ENCODE measurements around the gene TAS1R2. TPM values are rescaled to one million over a fixed set of nuclear protein-coding genes. Genes with fewer than 3 reads are reported as not detected.
"Not testable (repeated sequence)": the region's sequence is repeated elsewhere in the genome, so short reads cannot be mapped to it uniquely, and the experiment has no call there.

The TAS1R2 gene
- total RNA-seq, 1 donor = not detected

GRCh38 chr1:18866314-18866713 is 6.9 kb upstream of the TAS1R2 start:
- Histone ChIP-seq H3K4me3 (ENCODE audit: low read length) (no peak overlapping the region), H3K9me3 (ENCODE audit: low read depth, low read length) (no peaks in the 10 kb centered on the region), H3K27me3 (ENCODE audit: insufficient read depth, low read length) (no peaks in the 10 kb centered on the region), H3K4me1 (ENCODE audit: insufficient read depth, low read length) (no peaks in the 10 kb centered on the region)

- Histone ChIP-seq H3K4me1 (ENCODE audit: insufficient read depth, low read length) (no peaks in the 10 kb centered on the region), H3K9me3 (ENCODE audit: low read depth, low read length) (no peaks in the 10 kb centered on the region), H3K4me3 (ENCODE audit: low read length) (no peak overlapping the region), H3K27me3 (ENCODE audit: insufficient read depth, low read length) (no peaks in the 10 kb centered on the region)
These were observed 5.7 kb upstream of the TAS1R2 start for GRCh38 chr1:18865176-18865575.

GRCh38 chr1:18861590-18861989 is 2.1 kb upstream of the TAS1R2 start:
- no peak overlapping the region for H3K4me3 ChIP-seq (ENCODE audit: low read length)
- H3K27me3 ChIP-seq (ENCODE audit: insufficient read depth, low read length) = no peaks in the 10 kb centered on the region
- no peaks in the 10 kb centered on the region for H3K9me3 ChIP-seq (ENCODE audit: low read depth, low read length)
- H3K4me1 ChIP-seq (ENCODE audit: insufficient read depth, low read length) = no peaks in the 10 kb centered on the region

GRCh38 chr1:18861082-18861481 is 1.6 kb upstream of the TAS1R2 start:
- Histone ChIP-seq H3K27me3 (ENCODE audit: insufficient read depth, low read length) (no peaks in the 10 kb centered on the region), H3K4me1 (ENCODE audit: insufficient read depth, low read length) (no peaks in the 10 kb centered on the region), H3K4me3 (ENCODE audit: low read length) (no peak overlapping the region), H3K9me3 (ENCODE audit: low read depth, low read length) (no peaks in the 10 kb centered on the region)

- Histone ChIP-seq H3K4me3 (ENCODE audit: low read length) (no peak overlapping the region), H3K27me3 (ENCODE audit: insufficient read depth, low read length) (no peaks in the 10 kb centered on the region)
These were observed 1.3 kb downstream of the TAS1R2 start for GRCh38 chr1:18858070-18858688.

GRCh38 chr1:18856435-18856834 is 3.0 kb downstream of the TAS1R2 start:
- Histone ChIP-seq H3K9me3 (ENCODE audit: low read depth, low read length) (no peaks in the 10 kb centered on the region), H3K4me1 (ENCODE audit: insufficient read depth, low read length) (no peaks in the 10 kb centered on the region), H3K27me3 (ENCODE audit: insufficient read depth, low read length) (no peaks in the 10 kb centered on the region), H3K4me3 (ENCODE audit: low read length) (no peak overlapping the region)

More at GRCh38 chr1:18858070-18858688, 1.3 kb downstream of the TAS1R2 start:
- no peaks in the 10 kb centered on the region for H3K4me1 ChIP-seq (ENCODE audit: insufficient read depth, low read length)
- no peaks in the 10 kb centered on the region for H3K9me3 ChIP-seq (ENCODE audit: low read depth, low read length)

- Histone ChIP-seq H3K4me1 (ENCODE audit: insufficient read depth, low read length) (no peaks in the 10 kb centered on the region), H3K4me3 (ENCODE audit: low read length) (no peak overlapping the region), H3K27me3 (ENCODE audit: insufficient read depth, low read length) (no peaks in the 10 kb centered on the region), H3K9me3 (ENCODE audit: low read depth, low read length) (no peaks in the 10 kb centered on the region)
These were observed 3.9 kb downstream of the TAS1R2 start for GRCh38 chr1:18855573-18855972.

- no peak overlapping the region for H3K4me3 ChIP-seq (ENCODE audit: low read length)
- H3K27me3 ChIP-seq (ENCODE audit: insufficient read depth, low read length) = no peaks in the 10 kb centered on the region
- H3K4me1 ChIP-seq (ENCODE audit: insufficient read depth, low read length) = no peaks in the 10 kb centered on the region
- no peaks in the 10 kb centered on the region for H3K9me3 ChIP-seq (ENCODE audit: low read depth, low read length)
These were observed 5.0 kb downstream of the TAS1R2 start for GRCh38 chr1:18854331-18855025.

- Histone ChIP-seq H3K4me3 (ENCODE audit: low read length) (no peak overlapping the region), H3K4me1 (ENCODE audit: insufficient read depth, low read length) (no peaks in the 10 kb centered on the region), H3K27me3 (ENCODE audit: insufficient read depth, low read length) (no peaks in the 10 kb centered on the region)
These were observed 7.0 kb downstream of the TAS1R2 start for GRCh38 chr1:18852501-18852900.

GRCh38 chr1:18849261-18849711 is 10.2 kb downstream of the TAS1R2 start:
- H3K9me3 ChIP-seq (ENCODE audit: low read depth, low read length) = no peaks in the 10 kb centered on the region
- H3K4me1 ChIP-seq (ENCODE audit: insufficient read depth, low read length) = no peaks in the 10 kb centered on the region
- H3K27me3 ChIP-seq (ENCODE audit: insufficient read depth, low read length) = no peaks in the 10 kb centered on the region
- H3K4me3 ChIP-seq (ENCODE audit: low read length) = no peak overlapping the region

More at GRCh38 chr1:18852501-18852900, 7.0 kb downstream of the TAS1R2 start:
- H3K9me3 ChIP-seq (ENCODE audit: low read depth, low read length) = no peaks in the 10 kb centered on the region

- not testable (repeated sequence) for H3K4me1 ChIP-seq (ENCODE audit: insufficient read depth, low read length)
These were observed 11.7 kb downstream of the TAS1R2 start for GRCh38 chr1:18847723-18848122.

GRCh38 chr1:18840145-18840544 is 19.3 kb downstream of the TAS1R2 start:
- Histone ChIP-seq H3K9me3 (ENCODE audit: low read depth, low read length) (no peaks in the 10 kb centered on the region), H3K27me3 (ENCODE audit: insufficient read depth, low read length) (no peaks in the 10 kb centered on the region), H3K4me1 (ENCODE audit: insufficient read depth, low read length) (no peaks in the 10 kb centered on the region), H3K4me3 (ENCODE audit: low read length) (no peak overlapping the region)

More at GRCh38 chr1:18847723-18848122, 11.7 kb downstream of the TAS1R2 start:
- H3K4me3 ChIP-seq (ENCODE audit: low read length); H3K9me3 ChIP-seq (ENCODE audit: low read depth, low read length); H3K27me3 ChIP-seq (ENCODE audit: insufficient read depth, low read length): not testable (repeated sequence)

GRCh38 chr1:18836654-18837053 is 22.8 kb downstream of the TAS1R2 start:
- H3K4me1 ChIP-seq (ENCODE audit: insufficient read depth, low read length) = no peaks in the 10 kb centered on the region
- H3K9me3 ChIP-seq (ENCODE audit: low read depth, low read length) = no peaks in the 10 kb centered on the region
- H3K27me3 ChIP-seq (ENCODE audit: insufficient read depth, low read length) = no peaks in the 10 kb centered on the region
- no peak overlapping the region for H3K4me3 ChIP-seq (ENCODE audit: low read length)

GRCh38 chr1:18832319-18832718 is 27.1 kb downstream of the TAS1R2 start:
- H3K4me1 ChIP-seq (ENCODE audit: insufficient read depth, low read length); H3K9me3 ChIP-seq (ENCODE audit: low read depth, low read length); H3K4me3 ChIP-seq (ENCODE audit: low read length); H3K27me3 ChIP-seq (ENCODE audit: insufficient read depth, low read length): not testable (repeated sequence)

GRCh38 chr1:18831656-18832055 is 27.8 kb downstream of the TAS1R2 start:
- H3K27me3 ChIP-seq (ENCODE audit: insufficient read depth, low read length) = no peaks in the 10 kb centered on the region
- no peak overlapping the region for H3K4me3 ChIP-seq (ENCODE audit: low read length)
- no peaks in the 10 kb centered on the region for H3K4me1 ChIP-seq (ENCODE audit: insufficient read depth, low read length)
- no peaks in the 10 kb centered on the region for H3K9me3 ChIP-seq (ENCODE audit: low read depth, low read length)

- Histone ChIP-seq H3K27me3 (ENCODE audit: insufficient read depth, low read length) (no peaks in the 10 kb centered on the region), H3K4me3 (ENCODE audit: low read length) (no peak overlapping the region), H3K4me1 (ENCODE audit: insufficient read depth, low read length) (no peaks in the 10 kb centered on the region), H3K9me3 (ENCODE audit: low read depth, low read length) (no peaks in the 10 kb centered on the region)
These were observed 28.9 kb downstream of the TAS1R2 start for GRCh38 chr1:18830596-18830995.

All from mononuclear cell (primary cell).